Measurements from ENCODE around the gene ZKSCAN4.

GRCh38 chr6:28296520-28297060 lies 44.5 kb upstream of the ZKSCAN4 start:
- TF ChIP-seq SP1 (IDR thresholded peaks at IDR 0.05) = no peak
- no peak for TF ChIP-seq ELF4 (IDR thresholded peaks at IDR 0.05)

Data from HEK293T (cell line).